ENCODE measurements around the gene SLC35A2. TPM values are rescaled to one million over a fixed set of nuclear protein-coding genes. Genes with fewer than 3 reads are reported as not detected.
"Not testable (repeated sequence)": the region's sequence is repeated elsewhere in the genome, so short reads cannot be mapped to it uniquely, and the experiment has no call there.

SLC35A2 gene
- total RNA-seq, 1 experiment from 2014 or later: 12.3 TPM

DNA sequence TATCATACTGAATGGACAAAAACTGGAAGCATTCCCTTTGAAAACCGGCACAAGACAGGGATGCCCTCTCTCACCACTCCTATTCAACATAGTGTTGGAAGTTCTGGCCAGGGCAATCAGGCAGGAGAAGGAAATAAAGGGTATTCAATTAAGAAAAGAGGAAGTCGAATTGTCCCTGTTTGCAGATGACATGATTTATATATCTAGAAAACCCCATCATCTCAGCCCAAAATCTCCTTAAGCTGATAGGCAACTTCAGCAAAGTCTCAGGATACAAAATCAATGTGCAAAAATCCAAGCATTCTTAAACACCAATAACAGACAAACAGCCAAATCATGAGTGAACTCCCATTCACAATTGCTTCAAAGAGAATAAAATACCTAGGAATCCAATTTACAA lies 39.4 kb downstream of the SLC35A2 start:
- H3K27me3 ChIP-seq (ENCODE audit: control insufficient read depth, insufficient read depth, low read length); DNase-seq; H3K4me3 ChIP-seq (ENCODE audit: insufficient read depth, low read depth, low read length); H3K36me3 ChIP-seq (replicated peaks; ENCODE audit: control insufficient read depth, insufficient read depth, low read length): not testable (repeated sequence)

DNA sequence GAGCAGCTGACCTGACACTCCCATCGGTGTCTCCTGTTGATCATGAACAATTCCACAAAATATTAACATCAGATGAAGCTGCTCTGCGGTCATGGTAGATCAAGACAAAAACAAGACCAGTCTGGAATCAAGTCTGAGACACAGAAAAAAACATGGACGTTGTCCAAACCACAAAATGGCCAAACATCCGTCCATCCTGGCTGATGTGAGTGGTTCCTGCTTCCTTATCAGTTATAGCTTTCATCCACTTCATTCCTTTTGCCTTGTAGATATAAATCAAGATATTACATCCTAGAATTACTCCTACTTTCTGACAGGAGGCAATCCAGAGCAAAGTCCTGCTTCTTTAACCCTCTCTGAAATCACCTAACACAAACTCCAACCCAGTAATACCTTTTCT lies 47.2 kb downstream of the SLC35A2 start:
- no peak overlapping the region for H3K4me3 ChIP-seq (ENCODE audit: insufficient read depth, low read depth, low read length)
- H3K27me3 ChIP-seq (ENCODE audit: control insufficient read depth, insufficient read depth, low read length): no peaks in the 10 kb centered on the region
- no peak for DNase-seq
- no peaks in the 10 kb centered on the region for H3K36me3 ChIP-seq (replicated peaks; ENCODE audit: control insufficient read depth, insufficient read depth, low read length)

DNA sequence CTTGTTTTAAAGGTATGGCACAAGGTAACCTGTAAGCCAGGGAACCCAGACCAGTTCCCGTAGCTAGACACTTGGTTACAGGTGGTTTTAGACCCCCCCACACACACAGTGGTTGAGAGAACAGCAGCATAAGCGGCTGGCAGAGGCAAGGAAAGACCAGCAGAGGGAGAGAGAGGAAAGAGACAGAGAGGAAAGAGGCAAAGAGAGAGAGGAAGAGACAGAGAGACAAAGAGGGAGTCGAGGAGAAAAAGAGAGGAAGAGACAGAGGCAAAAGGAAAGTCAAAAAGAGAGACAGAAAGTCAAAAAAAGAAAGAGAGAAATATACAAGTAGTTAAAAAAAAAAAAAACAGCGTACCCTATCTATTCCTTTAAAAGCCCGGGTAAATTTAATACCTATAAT lies 56.5 kb downstream of the SLC35A2 start:
- H3K27me3 ChIP-seq (ENCODE audit: control insufficient read depth, insufficient read depth, low read length): no peaks in the 10 kb centered on the region
- H3K4me3 ChIP-seq (ENCODE audit: insufficient read depth, low read depth, low read length): no peak overlapping the region
- DNase-seq: no peak
- H3K36me3 ChIP-seq (replicated peaks; ENCODE audit: control insufficient read depth, insufficient read depth, low read length): no peaks in the 10 kb centered on the region

DNA sequence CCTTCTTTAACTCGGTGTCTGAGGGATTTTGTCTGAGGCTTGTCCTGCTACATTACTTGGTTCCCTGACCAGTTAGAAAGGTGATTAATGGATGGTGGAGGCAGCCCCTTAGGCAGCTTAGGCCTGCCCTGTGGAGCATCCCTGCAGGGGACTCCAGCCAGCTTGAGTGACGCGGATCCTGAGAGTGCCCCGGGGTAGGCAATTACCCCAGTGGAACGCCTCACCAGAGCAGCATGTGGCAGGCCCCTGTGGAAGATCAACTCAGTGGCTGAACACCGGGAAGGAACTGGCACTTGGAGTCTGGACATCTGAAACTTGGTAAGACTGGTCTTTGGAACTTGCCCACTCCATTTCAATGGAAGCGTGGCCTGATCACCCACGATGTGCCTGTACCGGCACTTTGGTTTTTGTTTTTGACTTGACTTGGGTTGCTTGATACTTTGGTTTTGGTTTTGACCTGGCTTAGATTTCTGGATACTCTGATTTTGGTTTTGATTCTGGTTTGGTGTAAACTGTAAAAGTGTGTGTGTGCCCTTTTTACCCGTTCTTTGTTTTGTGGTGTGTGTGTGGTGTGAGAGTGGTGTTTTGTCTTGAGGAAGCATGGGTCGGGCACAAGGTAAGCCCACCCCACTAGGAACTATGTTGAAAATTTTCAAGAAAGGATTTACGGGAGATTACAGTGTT lies 57.2 kb downstream of the SLC35A2 start:
- not testable (repeated sequence) for H3K27me3 ChIP-seq (ENCODE audit: control insufficient read depth, insufficient read depth, low read length); H3K4me3 ChIP-seq (ENCODE audit: insufficient read depth, low read depth, low read length); DNase-seq; H3K36me3 ChIP-seq (replicated peaks; ENCODE audit: control insufficient read depth, insufficient read depth, low read length)

DNA sequence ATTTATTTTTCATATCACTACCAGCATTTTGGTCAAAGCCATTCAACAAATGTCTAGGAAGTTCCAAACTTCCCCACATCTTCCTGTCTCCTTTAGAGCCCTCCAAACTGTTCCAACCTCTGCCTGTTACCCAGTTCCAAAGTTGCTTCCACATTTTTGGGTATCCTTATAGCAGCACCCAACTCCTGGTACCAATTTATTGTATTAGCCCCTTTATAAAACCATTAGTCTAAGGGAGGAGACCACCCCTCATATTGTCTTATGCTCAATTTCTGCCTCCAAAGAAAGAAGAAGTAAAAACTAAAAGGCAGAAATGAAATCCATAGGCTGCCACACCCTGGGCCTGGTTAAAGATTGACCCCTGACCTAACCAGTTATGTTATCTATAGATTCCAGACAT lies 58.0 kb downstream of the SLC35A2 start:
- not testable (repeated sequence) for H3K36me3 ChIP-seq (replicated peaks; ENCODE audit: control insufficient read depth, insufficient read depth, low read length); DNase-seq; H3K27me3 ChIP-seq (ENCODE audit: control insufficient read depth, insufficient read depth, low read length); H3K4me3 ChIP-seq (ENCODE audit: insufficient read depth, low read depth, low read length)

Other genes starting within 250 kb of the SLC35A2 start
- 0.67 and 0.69 TPM in 2 replicates for gene WAS, start 227.8 kb downstream of the SLC35A2 start, total RNA-seq (2014; rRNA removed; shearing (Covaris generic))
- 19.6 and 20.4 TPM in 2 replicates for gene SUV39H1, start 214.9 kb downstream of the SLC35A2 start, total RNA-seq (2014; rRNA removed; shearing (Covaris generic))
- gene GLOD5, start 149.9 kb downstream of the SLC35A2 start, total RNA-seq (2014; rRNA removed; shearing (Covaris generic)): not detected in 2 replicates
- not detected in 2 replicates for gene GATA1, start 125.1 kb downstream of the SLC35A2 start, total RNA-seq (2014; rRNA removed; shearing (Covaris generic))
- 52.4 and 54.8 TPM in 2 replicates for gene HDAC6, start 109.6 kb downstream of the SLC35A2 start, total RNA-seq (2014; rRNA removed; shearing (Covaris generic))
- 0.21 TPM in 1 of 2 replicates, not detected in the other for gene ERAS, start 85.1 kb downstream of the SLC35A2 start, total RNA-seq (2014; rRNA removed; shearing (Covaris generic))
- 0.59 and 1.6 TPM in 2 replicates for gene PCSK1N, start 76.0 kb downstream of the SLC35A2 start, total RNA-seq (2014; rRNA removed; shearing (Covaris generic))
- gene TIMM17B, start 13.9 kb downstream of the SLC35A2 start, total RNA-seq (2014; rRNA removed; shearing (Covaris generic)): 129 and 157 TPM in 2 replicates
- 30.2 and 39.8 TPM in 2 replicates for gene PQBP1, start 13.7 kb downstream of the SLC35A2 start, total RNA-seq (2014; rRNA removed; shearing (Covaris generic))
- gene PIM2, start 7.4 kb upstream of the SLC35A2 start, total RNA-seq (2014; rRNA removed; shearing (Covaris generic)): 161 and 207 TPM in 2 replicates
- gene OTUD5, start 46.0 kb upstream of the SLC35A2 start, total RNA-seq (2014; rRNA removed; shearing (Covaris generic)): 32.6 and 35.1 TPM in 2 replicates
- 0.76 and 1.00 TPM in 2 replicates for gene KCND1, start 60.2 kb upstream of the SLC35A2 start, total RNA-seq (2014; rRNA removed; shearing (Covaris generic))
- 19.9 and 23.7 TPM in 2 replicates for gene GRIPAP1, start 90.6 kb upstream of the SLC35A2 start, total RNA-seq (2014; rRNA removed; shearing (Covaris generic))
- 41.6 and 45.9 TPM in 2 replicates for gene TFE3, start 131.7 kb upstream of the SLC35A2 start, total RNA-seq (2014; rRNA removed; shearing (Covaris generic))
- gene CCDC120, start 147.4 kb upstream of the SLC35A2 start, total RNA-seq (2014; rRNA removed; shearing (Covaris generic)): 4.7 and 5.8 TPM in 2 replicates
- 6.3 and 6.7 TPM in 2 replicates for gene PRAF2, start 162.4 kb upstream of the SLC35A2 start, total RNA-seq (2014; rRNA removed; shearing (Covaris generic))
- gene WDR45, start 168.2 kb upstream of the SLC35A2 start, total RNA-seq (2014; rRNA removed; shearing (Covaris generic)): 28.5 and 33.6 TPM in 2 replicates
- gene GPKOW, start 212.1 kb upstream of the SLC35A2 start, total RNA-seq (2014; rRNA removed; shearing (Covaris generic)): 24.4 and 31.4 TPM in 2 replicates

Measured in H7 (cell line).